H4 (cell line): Measurements from ENCODE around the gene BIRC3. TPM values are rescaled to one million over a fixed set of nuclear protein-coding genes. Genes with fewer than 3 reads are reported as not detected.
"Not testable (repeated sequence)": the region's sequence is repeated elsewhere in the genome, so short reads cannot be mapped to it uniquely, and the experiment has no call there.

Experiments
- DNase-seq: peaks from one replicate; pipeline ENCODE4 v3.0.0-alpha.2; 2015; ENCODE audit warnings: low spot score
- total RNA-seq: library from RNA; depleted of rRNA; stranded (reverse); fragments of >200 nt; shearing (Covaris generic); gene quantifications from 2 replicates; pipeline ENCODE4 v1.2.3, GENCODE V29; 2014

The BIRC3 gene
- total RNA-seq, 1 experiment from 2014 or later, result 0.89 TPM

- no peak for DNase-seq
Observed at GRCh38 chr11:102295045-102295444, 22.2 kb upstream of the BIRC3 start.

DNA sequence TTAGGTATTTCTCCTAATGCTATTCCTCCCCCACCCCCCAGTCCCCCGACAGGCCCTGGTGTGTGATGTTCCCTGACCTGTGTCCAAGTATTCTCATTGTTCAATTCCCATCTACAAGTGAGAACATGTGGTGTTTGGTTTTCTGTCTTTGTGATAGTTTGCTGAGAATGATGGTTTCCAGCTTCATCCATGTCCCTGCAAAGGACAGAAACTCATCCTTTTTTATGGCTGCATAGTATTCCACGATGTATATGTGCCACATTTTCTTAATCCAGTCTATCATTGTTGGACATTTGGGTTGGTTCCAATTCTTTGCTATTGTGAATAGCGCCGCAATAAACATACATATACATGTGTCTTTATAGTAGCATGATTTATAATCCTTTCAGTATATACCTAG lies 20.5 kb upstream of the BIRC3 start:
- DNase-seq, result not testable (repeated sequence)

DNA sequence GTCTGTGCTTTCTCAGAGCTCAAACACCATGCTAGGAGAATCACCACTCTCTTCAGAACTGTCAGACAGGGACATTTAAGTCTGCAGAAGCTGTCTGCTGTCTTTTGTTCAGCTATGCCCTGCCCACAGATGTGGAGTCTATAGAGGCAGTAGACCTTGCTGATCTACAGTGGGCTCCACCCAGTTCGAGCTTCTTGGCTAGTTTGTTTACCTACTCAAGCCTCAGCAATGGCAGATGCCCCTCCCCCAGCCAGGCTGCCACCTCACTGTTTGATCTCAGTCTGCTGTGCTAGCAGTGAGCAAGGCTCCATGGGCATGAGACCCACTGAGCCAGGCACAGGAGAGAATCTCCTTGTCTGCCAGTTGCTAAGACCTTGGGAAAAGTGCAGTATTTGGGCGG lies 16.4 kb upstream of the BIRC3 start:
- not testable (repeated sequence) for DNase-seq

DNA sequence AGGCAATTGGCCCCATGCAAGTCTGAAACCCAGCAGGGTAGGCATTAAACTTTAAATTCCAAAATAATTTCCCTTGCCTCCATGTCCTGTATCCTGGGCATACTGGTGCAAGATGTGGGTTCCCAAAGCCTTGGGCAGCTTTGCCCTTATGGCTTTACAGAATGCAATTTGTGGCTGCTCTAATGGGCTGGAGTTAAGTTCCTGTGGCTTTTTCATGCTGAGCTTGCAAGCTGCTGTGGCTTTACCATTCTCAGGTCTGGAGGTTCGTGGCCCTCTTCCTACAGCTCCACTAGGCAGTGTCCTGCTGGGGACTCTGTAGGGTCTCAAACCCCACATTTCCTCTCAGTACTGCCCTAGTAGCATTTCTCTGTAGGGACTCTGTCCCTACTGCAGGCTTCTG lies 15.0 kb upstream of the BIRC3 start:
- DNase-seq, result no peak

DNA sequence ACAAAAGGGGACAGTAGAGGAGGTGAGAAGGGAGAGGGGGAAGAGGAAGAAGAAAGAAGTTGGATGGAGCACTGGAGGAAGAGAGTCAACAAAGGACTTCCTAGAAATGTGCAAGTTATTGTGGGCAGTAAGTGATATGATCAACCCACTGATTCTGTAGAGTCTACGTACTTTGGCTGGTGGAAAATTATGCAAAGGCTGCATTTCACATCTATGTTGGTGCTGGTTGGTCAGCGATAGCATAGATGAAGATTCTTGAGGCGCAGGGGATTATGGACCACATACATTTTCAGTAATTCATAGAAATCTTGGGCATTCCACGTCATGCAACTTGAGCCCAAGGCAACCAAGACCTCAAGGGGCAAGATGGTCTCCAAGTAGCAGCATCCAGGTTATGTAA lies 12.6 kb upstream of the BIRC3 start:
- DNase-seq, result no peak

DNA sequence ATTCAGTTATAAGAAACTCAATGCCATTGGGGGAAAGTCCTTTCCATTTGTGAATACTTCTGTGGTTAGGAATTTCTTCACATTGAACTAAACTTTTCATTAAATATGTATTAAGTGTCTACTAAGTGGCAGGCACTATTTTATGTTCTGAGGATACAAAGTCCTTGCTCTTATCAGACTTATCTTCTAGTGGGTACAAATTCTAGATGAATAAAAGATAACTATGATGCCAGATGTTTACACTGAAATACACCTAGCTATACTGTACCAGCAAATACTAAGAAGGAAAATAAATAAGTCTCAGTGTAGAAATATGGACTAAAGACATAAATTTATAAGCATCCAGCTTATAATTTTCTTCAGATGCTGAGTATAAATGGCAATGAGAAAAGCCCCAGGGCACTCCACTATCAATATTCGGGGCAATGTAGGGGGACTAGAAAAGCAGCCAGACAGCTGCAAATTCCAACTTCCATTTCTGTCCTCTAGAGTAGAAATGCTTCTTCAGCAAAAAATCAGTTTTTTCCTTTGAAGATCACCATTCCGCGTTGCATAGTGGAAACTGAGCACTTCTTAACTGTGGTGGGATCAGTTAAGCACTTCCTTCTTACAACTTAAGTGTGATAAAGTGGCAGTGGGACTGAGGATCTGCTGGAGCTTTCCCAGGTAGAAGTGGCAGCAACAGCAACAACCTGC lies 11.8 kb upstream of the BIRC3 start:
- no peak for DNase-seq

- peak; percentile 61 for DNase-seq
Observed at GRCh38 chr11:102306048-102306597, 11.2 kb upstream of the BIRC3 start.

- DNase-seq, result no peak
Observed at GRCh38 chr11:102306817-102307726, 10.2 kb upstream of the BIRC3 start.

GRCh38 chr11:102307727-102308038 lies 9.6 kb upstream of the BIRC3 start:
- DNase-seq, result no peak

- DNase-seq, result no peak
Observed at GRCh38 chr11:102309621-102310541, 7.4 kb upstream of the BIRC3 start.

DNA sequence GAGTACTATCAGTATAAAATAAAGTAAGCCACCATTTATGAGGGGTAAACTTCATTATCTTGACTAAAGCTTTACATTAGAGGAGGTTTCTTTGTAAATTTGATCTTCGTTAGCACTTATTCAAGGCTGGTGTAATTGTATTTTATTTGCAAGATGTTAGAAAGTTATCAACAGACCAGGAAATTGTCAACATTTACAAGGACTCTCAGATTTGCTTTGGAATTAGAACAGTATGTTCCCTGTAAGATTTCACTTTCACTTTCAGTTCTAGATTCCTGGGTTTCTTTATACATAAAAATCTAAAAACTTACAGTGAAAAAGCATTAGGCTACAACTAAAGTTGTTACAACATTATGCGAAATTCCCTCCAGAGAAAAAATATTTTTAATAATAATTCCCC lies 4.6 kb upstream of the BIRC3 start:
- DNase-seq, result no peak

GRCh38 chr11:102313238-102313940 lies 3.9 kb upstream of the BIRC3 start:
- DNase-seq, result no peak

DNA sequence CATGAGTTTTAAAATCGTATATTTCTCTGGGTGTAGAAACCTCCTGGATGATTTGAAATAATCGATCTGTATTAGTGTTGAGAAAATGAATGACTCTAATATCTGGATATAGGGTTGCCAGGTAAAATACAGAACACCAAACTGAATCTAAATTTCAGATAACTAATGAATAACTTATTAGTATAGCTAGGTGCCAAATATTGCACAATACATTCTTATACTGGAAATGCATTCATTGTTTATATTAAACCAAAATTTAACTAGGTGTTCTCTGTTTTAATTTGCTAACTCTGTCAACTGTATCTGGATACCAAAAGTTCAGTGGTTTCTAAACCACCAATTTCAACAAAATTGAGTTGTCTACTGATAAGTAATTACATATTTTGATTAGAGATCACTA lies 2.5 kb upstream of the BIRC3 start:
- DNase-seq, result no peak

DNA sequence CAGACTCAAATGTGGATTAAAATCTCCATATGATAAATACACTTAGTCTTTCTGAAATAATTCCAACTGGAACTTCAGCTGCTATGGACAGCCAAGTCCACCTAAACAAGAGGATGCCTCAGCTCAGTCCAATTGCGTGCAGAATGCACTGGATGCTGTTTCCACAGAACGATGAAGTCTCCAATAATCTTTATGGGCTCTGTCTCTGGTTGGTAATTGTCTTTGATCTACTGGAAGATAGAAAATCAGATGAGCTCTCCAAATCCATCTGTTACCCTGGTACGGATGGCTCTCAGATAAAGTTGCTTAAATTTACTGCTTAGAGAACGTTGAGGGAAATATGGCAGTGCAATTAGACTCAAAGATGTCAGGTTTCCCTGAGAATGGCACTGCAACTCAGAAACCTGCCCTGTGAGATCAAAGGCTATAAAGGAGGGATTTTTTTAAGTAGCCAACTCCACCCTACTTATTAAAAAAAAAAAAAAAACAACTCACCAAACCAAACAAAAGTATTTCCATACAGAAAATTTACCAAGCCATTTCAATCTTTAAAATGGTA lies 859 bp upstream of the BIRC3 start:
- DNase-seq, result no peak

DNA sequence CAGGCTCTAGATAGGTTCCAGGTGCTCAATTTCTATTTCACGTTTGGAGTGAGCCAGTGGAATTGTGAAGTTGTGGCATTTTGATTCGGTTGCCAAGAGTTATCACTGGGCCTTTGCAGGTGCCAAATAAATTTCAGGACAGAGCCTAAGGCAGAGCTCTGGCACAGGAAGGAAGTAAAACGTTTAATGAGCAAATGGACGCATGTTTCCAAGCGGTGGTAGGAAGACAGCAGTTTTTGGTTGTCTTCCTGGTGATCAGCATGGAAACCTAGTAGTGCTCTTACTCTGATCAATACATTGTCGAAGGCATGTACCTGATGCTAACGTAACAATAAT lies 452 bp downstream of the BIRC3 start:
- DNase-seq, result no peak

DNA sequence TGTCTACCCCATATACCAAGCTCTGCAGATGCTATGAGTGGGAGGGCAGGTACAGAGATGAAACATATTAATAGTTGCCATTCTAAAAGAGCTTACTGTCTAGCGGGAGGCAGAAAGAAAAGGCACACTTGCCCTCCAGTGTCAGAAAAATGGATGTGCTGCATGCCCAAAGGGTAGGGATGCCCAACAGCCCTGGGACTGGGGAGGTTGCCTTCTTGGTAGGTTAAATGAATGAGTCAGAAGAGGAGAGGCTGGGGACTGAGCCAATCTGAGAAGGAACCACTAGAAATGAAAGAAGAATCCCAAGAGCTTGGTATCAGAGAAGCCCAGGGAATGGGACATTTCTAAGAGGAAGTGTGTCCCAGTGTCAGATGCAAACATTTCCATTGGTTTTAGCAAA lies 1.2 kb downstream of the BIRC3 start:
- no peak for DNase-seq

- DNase-seq, result no peak
Observed at GRCh38 chr11:102319544-102319943, 2.3 kb downstream of the BIRC3 start.

DNA sequence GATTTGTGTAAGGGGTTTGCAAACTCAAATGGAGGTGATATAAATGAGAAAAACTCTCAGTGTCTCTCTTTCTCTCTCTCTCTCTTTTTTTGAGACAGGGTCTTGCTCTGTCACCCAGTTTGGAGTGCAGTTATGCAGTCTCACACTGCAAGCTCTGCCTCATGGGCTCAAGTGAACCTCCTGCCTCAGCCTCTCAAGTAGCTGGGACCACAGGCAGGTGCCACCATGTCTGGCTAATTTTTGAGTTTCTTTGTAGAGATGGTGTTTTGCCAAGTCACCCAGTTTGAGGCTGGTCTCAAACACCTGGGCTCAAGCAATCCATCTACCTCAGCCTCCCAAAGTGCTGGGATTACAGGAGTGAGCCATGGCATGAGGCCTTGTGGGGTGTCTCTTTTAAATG lies 2.9 kb downstream of the BIRC3 start:
- DNase-seq, result no peak

GRCh38 chr11:102320679-102321078 lies 3.4 kb downstream of the BIRC3 start:
- DNase-seq, result no peak

DNA sequence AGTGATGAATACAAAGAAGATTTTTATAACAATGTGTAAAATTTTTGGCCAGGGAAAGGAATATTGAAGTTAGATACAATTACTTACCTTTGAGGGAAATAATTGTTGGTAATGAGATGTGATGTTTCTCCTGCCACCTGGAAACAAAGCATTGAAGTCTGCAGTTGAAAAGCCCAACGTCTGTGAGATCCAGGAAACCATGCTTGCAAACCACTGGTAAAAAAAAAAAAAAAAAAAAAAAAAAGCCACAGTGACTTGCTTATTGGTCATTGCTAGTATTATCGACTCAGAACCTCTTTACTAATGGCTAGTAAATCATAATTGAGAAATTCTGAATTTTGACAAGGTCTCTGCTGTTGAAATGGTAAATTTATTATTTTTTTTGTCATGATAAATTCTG lies 5.3 kb downstream of the BIRC3 start:
- no peak for DNase-seq
